GM23338 (cell line): Measurements from ENCODE around the gene ADRA2B. TPM values are rescaled to one million over a fixed set of nuclear protein-coding genes. Genes with fewer than 3 reads are reported as not detected.

Experiments used
- ATAC-seq: fragments of 200-7000 bp; cut with Tn5 transposase; 3 replicates; pipeline ENCODE4 v1.9.1; 2020
- DNase-seq: peaks from one replicate; pipeline ENCODE4 v3.0.0-alpha.2; 2015; ENCODE audit warnings: low spot score
- H2AFZ ChIP-seq: fragments of 200-600 bp; sonication (generic); 2 replicates; pipeline ENCODE4 v1.8.0; 2016; ENCODE audit warnings: antibody characterized with exemption, mild to moderate bottlenecking, moderate library complexity
- H3F3A ChIP-seq: fragments of 200-600 bp; sonication (generic); replicated peaks from 2 replicates; pipeline ENCODE4 v1.8.0; 2017; ENCODE audit warnings: antibody characterized with exemption, mixed run types, low read depth
- H3K27ac ChIP-seq: fragments of 200-600 bp; sonication (generic); 2 replicates; pipeline ENCODE4 v1.6.1; 2016; ENCODE audit warnings: low read depth
- H3K27me3 ChIP-seq: fragments of 200-600 bp; sonication (generic); 2 replicates; pipeline ENCODE4 v1.8.0; 2016; ENCODE audit warnings: mild to moderate bottlenecking, mixed run types, moderate library complexity; ENCODE audit not compliant: insufficient read depth
- H3K36me3 ChIP-seq: fragments of 200-600 bp; sonication (generic); 2 replicates; pipeline ENCODE4 v1.8.0; 2016; ENCODE audit warnings: mild to moderate bottlenecking; ENCODE audit not compliant: insufficient read depth
- H3K4me1 ChIP-seq: fragments of 200-600 bp; sonication (generic); 2 replicates; pipeline ENCODE4 v1.8.0; 2016; ENCODE audit warnings: mild to moderate bottlenecking, moderate library complexity; ENCODE audit not compliant: insufficient read depth
- H3K4me2 ChIP-seq: fragments of 200-600 bp; sonication (generic); 2 replicates; pipeline ENCODE4 v1.7.1; 2017; ENCODE audit warnings: mixed run types
- H3K4me3 ChIP-seq: fragments of 200-600 bp; sonication (generic); 2 replicates; pipeline ENCODE4 v1.6.1; 2016; ENCODE audit warnings: mixed run types
- H3K79me2 ChIP-seq: fragments of 200-600 bp; sonication (generic); replicated peaks from 2 replicates; pipeline ENCODE4 v1.8.0; 2017; ENCODE audit warnings: mild to moderate bottlenecking; ENCODE audit not compliant: insufficient read depth
- H3K9me2 ChIP-seq: fragments of 200-600 bp; sonication (generic); 2 replicates; pipeline ENCODE4 v1.8.0; 2017; ENCODE audit not compliant: insufficient read depth
- H4K20me1 ChIP-seq: fragments of 200-600 bp; sonication (generic); replicated peaks from 2 replicates; pipeline ENCODE4 v1.8.0; 2017; ENCODE audit warnings: mild to moderate bottlenecking; ENCODE audit not compliant: insufficient read depth
- H3K27ac Mint-ChIP-seq: 2 replicates; pipeline ENCODE4 v1.8.0; 2020; ENCODE audit warnings: inconsistent platforms, mild to moderate bottlenecking, moderate library complexity, mixed read lengths
- H3K27me3 Mint-ChIP-seq: 3 replicates; pipeline ENCODE4 v1.8.0; 2022; ENCODE audit warnings: low read depth, mild to moderate bottlenecking, moderate library complexity, mixed read lengths, inconsistent platforms; ENCODE audit not compliant: insufficient read depth, poor library complexity
- H3K36me3 Mint-ChIP-seq: 3 replicates; pipeline ENCODE4 v1.8.0; 2021; ENCODE audit warnings: low read depth, mild to moderate bottlenecking, inconsistent platforms, moderate library complexity, mixed read lengths
- H3K4me1 Mint-ChIP-seq: 3 replicates; pipeline ENCODE4 v1.8.0; 2020; ENCODE audit warnings: mild to moderate bottlenecking, inconsistent platforms, mixed read lengths
- H3K4me3 Mint-ChIP-seq: 3 replicates; pipeline ENCODE4 v1.8.0; 2021; ENCODE audit warnings: moderate library complexity, mild to moderate bottlenecking, inconsistent platforms, mixed read lengths
- H3K9me3 Mint-ChIP-seq: 3 replicates; pipeline ENCODE4 v1.8.0; 2020; ENCODE audit warnings: moderate library complexity, mild to moderate bottlenecking, inconsistent platforms, mixed read lengths
- CREB1 ChIP-seq: fragments of 250-450 bp; sonication (Bioruptor Pico); IDR thresholded peaks from 2 replicates; pipeline ENCODE4 v1.5.0; 2020; ENCODE audit warnings: low read depth, mild to moderate bottlenecking, moderate library complexity
- EZH2 ChIP-seq: fragments of 200-600 bp; sonication (generic); IDR thresholded peaks from one replicate; pipeline ENCODE4 v1.8.0; 2017; ENCODE audit warnings: antibody characterized with exemption, mild to moderate bottlenecking, low read depth; ENCODE audit not compliant: unreplicated experiment
- EZH2phosphoT487 ChIP-seq: fragments of 200-600 bp; sonication (generic); IDR thresholded peaks from one replicate; pipeline ENCODE4 v1.8.1; 2018; ENCODE audit warnings: antibody characterized with exemption; ENCODE audit not compliant: unreplicated experiment
- POLR2AphosphoS5 ChIP-seq: IDR thresholded peaks from 2 replicates; pipeline ENCODE4 v1.6.1; 2016; ENCODE audit warnings: antibody characterized with exemption, low read depth
- ZNF462 ChIP-seq: fragments of 250-450 bp; sonication (Bioruptor Pico); IDR thresholded peaks from 2 replicates; pipeline ENCODE4 v1.5.0; 2020; ENCODE audit warnings: mild to moderate bottlenecking, moderate library complexity
- polyA plus RNA-seq: library from polyadenylated mRNA; unstranded; fragments of >200 nt; fragmentation: Nextera tagmentation; extraction: Ambion mirVana; gene quantifications from 2 replicates; pipeline ENCODE4 v1.2.1, GENCODE V29; 2016
- total RNA-seq: library from RNA; depleted of rRNA; stranded (reverse); fragments of >200 nt; shearing (Covaris generic); gene quantifications from 2 replicates; pipeline ENCODE4 v1.2.3, GENCODE V29; 2014
- TF ChIP-seq, protein P1 (sequence below): IDR thresholded peaks from 2 replicates; pipeline ENCODE4 v1.6.1; 2016; ENCODE audit warnings: antibody characterized with exemption

Gene ADRA2B
- total and polyA plus RNA-seq, 2 experiments from 2014 or later: 1.7 to 5.9 TPM

DNA sequence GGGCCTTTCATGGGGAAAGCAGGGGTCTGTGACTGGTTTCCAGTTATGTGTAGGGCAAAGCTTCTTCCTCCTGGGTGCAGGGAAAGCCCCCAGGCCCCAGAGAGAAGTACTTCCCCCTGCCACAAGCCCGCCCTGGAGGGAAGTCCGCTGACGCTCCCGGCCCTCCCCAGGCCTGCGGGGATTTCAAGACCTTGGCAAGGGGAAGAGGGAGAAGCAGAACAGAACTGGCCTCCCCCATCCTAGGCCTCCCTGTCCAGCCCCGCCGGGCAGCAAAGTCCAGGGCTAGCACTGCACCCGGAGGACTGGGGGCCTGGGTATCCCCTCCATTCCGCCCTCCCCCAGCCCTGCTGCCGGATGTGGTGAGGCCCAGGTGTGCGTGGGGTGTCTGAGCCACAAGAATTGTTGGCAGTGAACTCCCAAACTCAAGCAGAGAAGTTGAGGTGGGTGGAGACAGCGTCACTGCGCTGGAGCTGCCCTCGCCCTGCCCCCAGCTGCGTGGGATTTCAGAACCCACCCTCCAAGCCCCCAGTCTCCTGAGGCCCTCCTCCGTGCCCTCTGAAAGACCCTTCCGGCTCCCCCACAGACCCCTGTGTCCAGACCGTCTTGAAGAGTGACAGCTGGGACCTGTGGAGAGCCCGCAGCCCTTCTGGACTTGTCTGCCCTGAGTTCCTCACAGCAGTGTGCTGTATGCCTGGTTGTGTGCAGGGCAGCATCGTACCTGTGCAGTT, 29.9 kb upstream of the ADRA2B start (continued):
- TF ChIP-seq ZNF462 (CRISPR knock-in tag): no peak
- no peak for TF ChIP-seq POLR2AphosphoS5
- no peak for TF ChIP-seq CREB1 (CRISPR knock-in tag)
- TF ChIP-seq EZH2phosphoT487: no peak
- TF ChIP-seq EZH2: no peak
- TF ChIP-seq, protein P1, sequence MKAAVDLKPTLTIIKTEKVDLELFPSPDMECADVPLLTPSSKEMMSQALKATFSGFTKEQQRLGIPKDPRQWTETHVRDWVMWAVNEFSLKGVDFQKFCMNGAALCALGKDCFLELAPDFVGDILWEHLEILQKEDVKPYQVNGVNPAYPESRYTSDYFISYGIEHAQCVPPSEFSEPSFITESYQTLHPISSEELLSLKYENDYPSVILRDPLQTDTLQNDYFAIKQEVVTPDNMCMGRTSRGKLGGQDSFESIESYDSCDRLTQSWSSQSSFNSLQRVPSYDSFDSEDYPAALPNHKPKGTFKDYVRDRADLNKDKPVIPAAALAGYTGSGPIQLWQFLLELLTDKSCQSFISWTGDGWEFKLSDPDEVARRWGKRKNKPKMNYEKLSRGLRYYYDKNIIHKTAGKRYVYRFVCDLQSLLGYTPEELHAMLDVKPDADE: no peak

DNA sequence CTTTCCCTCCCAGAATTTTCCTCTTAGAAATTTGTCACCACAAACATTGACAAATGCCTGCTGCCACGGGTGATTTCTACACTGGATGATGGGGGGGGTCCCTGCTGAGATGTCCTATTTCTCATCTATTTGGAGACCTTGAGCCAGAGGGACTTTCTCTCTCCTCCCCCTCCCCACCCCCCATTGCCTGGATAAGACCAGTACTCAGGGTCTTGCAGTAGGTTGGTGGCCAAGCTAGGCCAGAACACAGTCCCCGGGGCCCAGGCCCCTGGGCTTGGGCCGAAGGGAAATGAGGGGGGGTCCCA, 29.4 kb upstream of the ADRA2B start:
- Histone ChIP-seq H3K4me2 (peak overlapping the region; percentile 81), H3K79me2 (no peaks in the 10 kb centered on the region), H3K36me3 (no peaks in the 10 kb centered on the region), H3K4me3 (peak overlapping the region; percentile 59), H3K27me3 (peaks cover 30% of the 10 kb centered on the region), H3F3A (no peaks in the 10 kb centered on the region; the same call in none of the 2 replicates), H2AFZ (no peak overlapping the region), H3K9me2 (no peaks in the 10 kb centered on the region), H4K20me1 (no peaks in the 10 kb centered on the region), H3K27ac (no peak overlapping the region), H3K4me1 (peaks cover 25% of the 10 kb centered on the region)
- DNase-seq (no peak), ATAC-seq (no peak)
- Mint-ChIP-seq H3K9me3 (peaks cover 2% of the 10 kb centered on the region; the same call in 1 of the 3 replicates), H3K36me3 (peaks cover 15% of the 10 kb centered on the region; the same call in 2 of the 3 replicates), H3K27me3 (peaks cover 30% of the 10 kb centered on the region), H3K4me3 (peak overlapping the region; percentile 62), H3K27ac (no peak overlapping the region), H3K4me1 (peaks cover 29% of the 10 kb centered on the region)
- TF ChIP-seq POLR2AphosphoS5: no peak
- peak; percentile 40 for TF ChIP-seq EZH2
